ENCODE measurements around the gene NCOA7.
A peak's percentile ranks its signal among the peaks of the same experiment; 100 is the strongest.

The NCOA7 gene, protein sequence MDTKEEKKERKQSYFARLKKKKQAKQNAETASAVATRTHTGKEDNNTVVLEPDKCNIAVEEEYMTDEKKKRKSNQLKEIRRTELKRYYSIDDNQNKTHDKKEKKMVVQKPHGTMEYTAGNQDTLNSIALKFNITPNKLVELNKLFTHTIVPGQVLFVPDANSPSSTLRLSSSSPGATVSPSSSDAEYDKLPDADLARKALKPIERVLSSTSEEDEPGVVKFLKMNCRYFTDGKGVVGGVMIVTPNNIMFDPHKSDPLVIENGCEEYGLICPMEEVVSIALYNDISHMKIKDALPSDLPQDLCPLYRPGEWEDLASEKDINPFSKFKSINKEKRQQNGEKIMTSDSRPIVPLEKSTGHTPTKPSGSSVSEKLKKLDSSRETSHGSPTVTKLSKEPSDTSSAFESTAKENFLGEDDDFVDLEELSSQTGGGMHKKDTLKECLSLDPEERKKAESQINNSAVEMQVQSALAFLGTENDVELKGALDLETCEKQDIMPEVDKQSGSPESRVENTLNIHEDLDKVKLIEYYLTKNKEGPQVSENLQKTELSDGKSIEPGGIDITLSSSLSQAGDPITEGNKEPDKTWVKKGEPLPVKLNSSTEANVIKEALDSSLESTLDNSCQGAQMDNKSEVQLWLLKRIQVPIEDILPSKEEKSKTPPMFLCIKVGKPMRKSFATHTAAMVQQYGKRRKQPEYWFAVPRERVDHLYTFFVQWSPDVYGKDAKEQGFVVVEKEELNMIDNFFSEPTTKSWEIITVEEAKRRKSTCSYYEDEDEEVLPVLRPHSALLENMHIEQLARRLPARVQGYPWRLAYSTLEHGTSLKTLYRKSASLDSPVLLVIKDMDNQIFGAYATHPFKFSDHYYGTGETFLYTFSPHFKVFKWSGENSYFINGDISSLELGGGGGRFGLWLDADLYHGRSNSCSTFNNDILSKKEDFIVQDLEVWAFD

DNA sequence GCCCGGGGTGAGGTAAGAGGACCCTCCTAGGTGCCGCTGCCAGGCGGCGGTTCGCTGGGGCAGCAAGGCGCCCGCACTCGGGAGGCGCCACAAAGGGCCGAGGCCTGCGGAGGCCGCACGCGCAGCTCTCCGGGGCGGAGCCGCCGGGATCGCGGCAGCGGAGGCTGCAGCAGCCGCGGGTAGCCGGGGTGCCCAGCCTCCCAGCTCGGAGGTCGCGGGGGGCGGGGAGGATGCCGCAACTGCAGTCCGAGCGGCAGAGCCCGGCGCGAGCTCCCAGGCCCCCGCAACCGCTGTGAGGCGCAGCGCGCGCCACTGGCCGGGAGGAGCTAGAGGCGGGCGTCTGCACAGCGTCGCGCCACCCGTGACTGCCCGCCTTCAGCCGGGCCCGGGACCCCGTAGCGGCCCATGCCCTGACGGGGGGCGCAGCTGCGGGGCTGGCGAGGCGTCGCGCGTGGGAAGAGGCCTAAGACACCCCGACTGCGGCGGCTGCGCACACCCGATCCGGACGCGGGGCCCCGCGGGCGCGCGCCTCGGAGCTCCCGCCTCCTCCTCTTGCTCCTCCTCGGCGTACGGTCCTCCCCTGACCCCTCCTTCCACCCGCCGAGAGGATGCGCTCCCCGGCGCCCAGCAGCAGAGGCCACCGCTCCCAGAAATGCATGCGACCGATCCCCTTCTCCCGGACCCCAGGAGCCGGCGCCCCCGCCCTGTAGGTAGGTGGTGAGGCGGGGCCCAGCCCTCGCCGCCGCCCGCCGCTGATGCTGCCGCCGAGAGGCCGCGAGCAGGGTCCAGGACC, at the start of gene NCOA7:
NCOA7 (plus strand) TSS at position 603 of the 793 bp plus-strand sequence. CDS start 24,395 bp downstream, outside the sequence.
- H3K4me3 ChIP-seq (ENCODE audit: low read length) = peak within 1 kb of the TSS; percentile 70
- DNase-seq (ENCODE audit: low read depth) = peak; percentile 68
- TF ChIP-seq, protein P1, sequence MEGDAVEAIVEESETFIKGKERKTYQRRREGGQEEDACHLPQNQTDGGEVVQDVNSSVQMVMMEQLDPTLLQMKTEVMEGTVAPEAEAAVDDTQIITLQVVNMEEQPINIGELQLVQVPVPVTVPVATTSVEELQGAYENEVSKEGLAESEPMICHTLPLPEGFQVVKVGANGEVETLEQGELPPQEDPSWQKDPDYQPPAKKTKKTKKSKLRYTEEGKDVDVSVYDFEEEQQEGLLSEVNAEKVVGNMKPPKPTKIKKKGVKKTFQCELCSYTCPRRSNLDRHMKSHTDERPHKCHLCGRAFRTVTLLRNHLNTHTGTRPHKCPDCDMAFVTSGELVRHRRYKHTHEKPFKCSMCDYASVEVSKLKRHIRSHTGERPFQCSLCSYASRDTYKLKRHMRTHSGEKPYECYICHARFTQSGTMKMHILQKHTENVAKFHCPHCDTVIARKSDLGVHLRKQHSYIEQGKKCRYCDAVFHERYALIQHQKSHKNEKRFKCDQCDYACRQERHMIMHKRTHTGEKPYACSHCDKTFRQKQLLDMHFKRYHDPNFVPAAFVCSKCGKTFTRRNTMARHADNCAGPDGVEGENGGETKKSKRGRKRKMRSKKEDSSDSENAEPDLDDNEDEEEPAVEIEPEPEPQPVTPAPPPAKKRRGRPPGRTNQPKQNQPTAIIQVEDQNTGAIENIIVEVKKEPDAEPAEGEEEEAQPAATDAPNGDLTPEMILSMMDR (conservative IDR thresholded peaks at IDR 0.05; ENCODE audit: low read length) = no peak; the same call in 1 of the 2 replicates

DNA sequence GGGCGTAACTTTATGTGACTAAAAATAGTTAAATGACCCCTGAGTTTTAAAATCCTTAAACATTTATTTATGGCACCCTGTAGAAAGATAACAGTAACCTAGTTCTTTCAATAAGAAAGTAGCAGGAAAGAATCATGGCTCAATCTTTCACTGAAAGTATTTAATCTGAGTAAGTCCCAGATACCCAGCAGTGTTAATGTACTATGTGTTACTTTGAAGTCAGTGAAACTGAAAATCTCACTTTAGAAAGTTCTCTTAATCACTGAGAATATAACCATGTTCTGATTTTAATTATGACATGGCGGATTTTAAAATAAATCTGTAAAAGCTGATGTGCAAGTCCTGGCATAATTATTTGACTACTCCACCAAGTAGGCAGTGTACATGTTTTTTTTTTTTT, 49.4 kb upstream of the NCOA7 start:
- H3K4me3 ChIP-seq (ENCODE audit: low read length) = no peak overlapping the region
- DNase-seq (ENCODE audit: low read depth) = no peak
- TF ChIP-seq, protein P1 (conservative IDR thresholded peaks at IDR 0.05; ENCODE audit: low read length) = no peak

DNA sequence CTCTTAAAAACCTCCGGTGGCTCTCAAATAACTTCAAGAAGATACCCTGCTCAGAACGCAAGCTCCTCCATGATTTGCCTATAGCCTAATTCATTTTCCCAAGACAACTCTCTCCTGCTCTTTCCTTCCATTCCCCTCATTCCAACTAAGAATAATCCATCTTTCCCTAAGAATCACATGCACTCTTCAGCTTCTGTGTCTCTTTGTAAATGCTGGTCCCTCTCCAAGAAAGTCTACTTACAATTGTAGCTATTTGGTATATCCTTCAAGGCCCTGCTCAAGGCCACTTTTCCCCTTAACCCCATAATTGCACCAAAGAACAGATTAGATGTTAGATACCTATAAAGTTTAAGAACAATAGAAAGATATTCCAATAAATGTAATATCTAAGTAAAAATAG, 48.7 kb upstream of the NCOA7 start:
- TF ChIP-seq, protein P1 (conservative IDR thresholded peaks at IDR 0.05; ENCODE audit: low read length) = no peak
- no peak for DNase-seq (ENCODE audit: low read depth)
- H3K4me3 ChIP-seq (ENCODE audit: low read length) = no peak overlapping the region

DNA sequence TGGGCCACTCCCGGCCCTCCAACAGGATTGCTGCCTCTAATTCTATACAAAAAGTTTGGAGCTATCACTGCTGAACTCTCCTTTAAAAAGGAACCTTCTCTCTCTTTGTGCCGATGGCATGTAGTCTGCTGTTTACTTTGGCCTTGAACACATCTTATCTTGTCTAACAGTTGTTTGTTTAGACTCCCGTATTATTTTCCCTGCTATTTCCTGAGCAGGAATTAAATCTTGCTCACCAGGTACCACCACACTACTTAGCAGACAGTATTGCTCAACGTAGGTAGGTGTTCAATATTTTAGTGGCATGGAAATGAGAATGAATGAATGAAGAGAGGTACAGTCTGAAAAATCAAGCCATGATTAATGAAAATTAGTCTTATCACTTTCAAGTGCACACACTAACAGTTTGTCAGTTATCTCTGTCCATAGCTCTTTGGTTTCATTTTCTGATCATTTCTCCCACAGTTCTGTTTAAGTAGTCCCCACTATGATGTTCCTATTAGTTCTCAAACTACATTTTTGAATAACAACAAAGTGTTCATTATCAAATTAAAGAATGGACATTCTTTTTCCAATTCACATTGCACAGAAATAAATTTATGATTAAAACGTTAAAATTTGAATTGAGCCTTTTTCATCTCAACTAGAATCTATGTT, 48.2 kb upstream of the NCOA7 start:
- no peak for DNase-seq (ENCODE audit: low read depth)
- no peak overlapping the region for H3K4me3 ChIP-seq (ENCODE audit: low read length)
- TF ChIP-seq, protein P1 (conservative IDR thresholded peaks at IDR 0.05; ENCODE audit: low read length) = no peak

DNA sequence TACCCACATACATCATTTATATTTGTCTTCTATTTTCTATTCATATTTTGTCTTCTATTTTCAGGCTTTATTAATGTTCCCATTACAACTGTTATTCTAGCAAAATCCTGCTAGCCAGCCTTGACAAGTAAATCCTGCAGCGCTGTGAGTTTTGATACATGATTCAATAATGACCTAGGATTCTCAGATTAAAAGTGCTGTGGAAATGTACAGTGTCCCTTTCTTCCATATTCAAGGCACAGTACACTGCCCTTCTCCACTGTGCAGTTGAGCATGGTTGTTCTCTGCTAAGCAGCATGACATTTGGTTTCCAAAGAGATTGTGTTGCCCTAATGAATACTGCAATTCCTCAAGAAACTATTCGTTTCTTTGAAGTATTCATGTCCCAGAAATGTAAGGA, 47.2 kb upstream of the NCOA7 start:
- no peak for DNase-seq (ENCODE audit: low read depth)
- no peak overlapping the region for H3K4me3 ChIP-seq (ENCODE audit: low read length)
- TF ChIP-seq, protein P1 (conservative IDR thresholded peaks at IDR 0.05; ENCODE audit: low read length) = no peak

DNA sequence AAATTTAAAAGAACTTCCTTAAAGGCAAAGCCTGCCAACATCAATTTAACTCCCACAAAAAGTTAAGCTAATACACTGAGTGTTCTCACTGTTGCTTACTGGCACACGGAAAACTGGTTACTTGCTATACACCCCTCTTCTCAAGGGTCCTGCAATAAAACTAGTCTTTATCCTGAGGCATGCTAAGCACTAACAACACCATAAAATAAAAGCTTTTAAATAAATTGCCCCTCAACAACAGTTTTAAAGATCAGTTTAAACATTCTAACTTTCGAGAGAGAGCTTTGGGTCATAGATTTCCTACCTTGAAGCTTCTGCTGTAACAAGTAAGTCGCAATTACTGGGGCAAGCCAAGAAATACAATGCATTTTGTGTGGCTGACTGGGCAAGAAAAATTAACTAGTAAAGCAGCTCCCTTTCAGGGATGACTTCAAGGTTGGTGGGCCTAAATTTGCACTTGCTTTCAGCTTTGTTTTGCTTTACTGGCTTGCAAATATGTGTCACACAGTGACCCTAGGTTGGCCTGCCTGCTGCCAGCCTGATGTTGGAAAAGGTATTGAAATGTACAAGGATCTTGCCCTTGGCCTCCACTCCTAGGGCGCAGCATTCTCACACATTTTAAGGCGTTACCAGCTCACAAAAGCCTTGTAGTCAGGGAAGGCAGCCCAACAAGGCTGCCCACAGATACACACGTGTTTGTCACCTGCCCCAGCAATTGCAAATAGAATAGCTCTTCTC, 45.3 kb upstream of the NCOA7 start:
- DNase-seq (ENCODE audit: low read depth) = no peak
- H3K4me3 ChIP-seq (ENCODE audit: low read length) = no peak overlapping the region
- TF ChIP-seq, protein P1 (conservative IDR thresholded peaks at IDR 0.05; ENCODE audit: low read length) = no peak
